ENCODE measurements around the gene MPEG1.

DNA sequence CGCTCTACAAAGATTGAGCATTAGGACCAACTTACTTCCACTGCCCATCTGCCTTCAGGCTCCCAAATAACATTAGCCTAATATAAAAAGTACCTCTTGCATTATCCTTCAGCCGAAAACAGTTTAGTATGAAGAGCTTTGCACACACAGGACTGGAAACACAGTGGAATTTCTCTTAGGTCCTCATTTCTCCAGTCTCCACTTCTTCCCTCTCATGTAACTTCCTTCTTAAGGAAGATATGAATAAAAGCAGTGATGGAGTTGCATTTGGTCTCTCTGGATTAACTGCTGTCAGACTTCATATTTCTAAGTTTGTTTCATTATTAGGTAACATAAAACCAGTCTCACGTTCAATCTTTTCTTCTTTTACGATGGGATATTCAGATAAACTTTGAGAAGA is 5.6 kb upstream of the MPEG1 start:
- TF ChIP-seq, protein P1, sequence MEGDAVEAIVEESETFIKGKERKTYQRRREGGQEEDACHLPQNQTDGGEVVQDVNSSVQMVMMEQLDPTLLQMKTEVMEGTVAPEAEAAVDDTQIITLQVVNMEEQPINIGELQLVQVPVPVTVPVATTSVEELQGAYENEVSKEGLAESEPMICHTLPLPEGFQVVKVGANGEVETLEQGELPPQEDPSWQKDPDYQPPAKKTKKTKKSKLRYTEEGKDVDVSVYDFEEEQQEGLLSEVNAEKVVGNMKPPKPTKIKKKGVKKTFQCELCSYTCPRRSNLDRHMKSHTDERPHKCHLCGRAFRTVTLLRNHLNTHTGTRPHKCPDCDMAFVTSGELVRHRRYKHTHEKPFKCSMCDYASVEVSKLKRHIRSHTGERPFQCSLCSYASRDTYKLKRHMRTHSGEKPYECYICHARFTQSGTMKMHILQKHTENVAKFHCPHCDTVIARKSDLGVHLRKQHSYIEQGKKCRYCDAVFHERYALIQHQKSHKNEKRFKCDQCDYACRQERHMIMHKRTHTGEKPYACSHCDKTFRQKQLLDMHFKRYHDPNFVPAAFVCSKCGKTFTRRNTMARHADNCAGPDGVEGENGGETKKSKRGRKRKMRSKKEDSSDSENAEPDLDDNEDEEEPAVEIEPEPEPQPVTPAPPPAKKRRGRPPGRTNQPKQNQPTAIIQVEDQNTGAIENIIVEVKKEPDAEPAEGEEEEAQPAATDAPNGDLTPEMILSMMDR (IDR thresholded peaks at IDR 0.05): no peak
- no peak for TF ChIP-seq POLR2A (IDR thresholded peaks at IDR 0.05)
